Measurements from ENCODE around the gene MOV10.

The MOV10 gene

GRCh38 chr1:112673592-112674439 lies 643 bp upstream of the MOV10 start:
- DNase-seq (ENCODE audit: low read depth) = no peak

GRCh38 chr1:112674986-112675727 lies 698 bp downstream of the MOV10 start:
- DNase-seq (ENCODE audit: low read depth) = peak; percentile 30

GRCh38 chr1:112675728-112676381 lies 1.4 kb downstream of the MOV10 start:
- no peak for DNase-seq (ENCODE audit: low read depth)

- no peak for DNase-seq (ENCODE audit: low read depth)
Observed at GRCh38 chr1:112676543-112676942, 2.1 kb downstream of the MOV10 start.

GRCh38 chr1:112677501-112677900 lies 3.0 kb downstream of the MOV10 start:
- no peak for DNase-seq (ENCODE audit: low read depth)

GRCh38 chr1:112678605-112679004 lies 4.1 kb downstream of the MOV10 start:
- DNase-seq (ENCODE audit: low read depth) = no peak

- DNase-seq (ENCODE audit: low read depth) = no peak
Observed at GRCh38 chr1:112685913-112686312, 11.5 kb downstream of the MOV10 start.

- no peak for DNase-seq (ENCODE audit: low read depth)
Observed at GRCh38 chr1:112686417-112686816, 12.0 kb downstream of the MOV10 start.

- no peak for DNase-seq (ENCODE audit: low read depth)
Observed at GRCh38 chr1:112686835-112687234, 12.4 kb downstream of the MOV10 start.

- no peak for DNase-seq (ENCODE audit: low read depth)
Observed at GRCh38 chr1:112687361-112687760, 12.9 kb downstream of the MOV10 start.

GRCh38 chr1:112687785-112688496 lies 13.5 kb downstream of the MOV10 start:
- no peak for DNase-seq (ENCODE audit: low read depth)

GRCh38 chr1:112688781-112689193 lies 14.3 kb downstream of the MOV10 start:
- no peak for DNase-seq (ENCODE audit: low read depth)

GRCh38 chr1:112689196-112689841 lies 14.9 kb downstream of the MOV10 start:
- DNase-seq (ENCODE audit: low read depth) = no peak

- DNase-seq (ENCODE audit: low read depth) = no peak
Observed at GRCh38 chr1:112689842-112690237, 15.4 kb downstream of the MOV10 start.

GRCh38 chr1:112692681-112693080 lies 18.2 kb downstream of the MOV10 start:
- no peak for DNase-seq (ENCODE audit: low read depth)

- no peak for DNase-seq (ENCODE audit: low read depth)
Observed at GRCh38 chr1:112693821-112694220, 19.4 kb downstream of the MOV10 start.

- DNase-seq (ENCODE audit: low read depth) = no peak
Observed at GRCh38 chr1:112694363-112694929, 20.0 kb downstream of the MOV10 start.

GRCh38 chr1:112695276-112695675 lies 20.8 kb downstream of the MOV10 start:
- no peak for DNase-seq (ENCODE audit: low read depth)

GRCh38 chr1:112696578-112697314 lies 22.3 kb downstream of the MOV10 start:
- DNase-seq (ENCODE audit: low read depth) = no peak

- no peak for DNase-seq (ENCODE audit: low read depth)
Observed at GRCh38 chr1:112697781-112698201, 23.3 kb downstream of the MOV10 start.
